ENCODE measurements around the gene DNAJB6. TPM values are rescaled to one million over a fixed set of nuclear protein-coding genes. Genes with fewer than 3 reads are reported as not detected.

The DNAJB6 gene
- total RNA-seq, 2 experiments from 2014 or later: 67.8 to 80.6 TPM

DNA sequence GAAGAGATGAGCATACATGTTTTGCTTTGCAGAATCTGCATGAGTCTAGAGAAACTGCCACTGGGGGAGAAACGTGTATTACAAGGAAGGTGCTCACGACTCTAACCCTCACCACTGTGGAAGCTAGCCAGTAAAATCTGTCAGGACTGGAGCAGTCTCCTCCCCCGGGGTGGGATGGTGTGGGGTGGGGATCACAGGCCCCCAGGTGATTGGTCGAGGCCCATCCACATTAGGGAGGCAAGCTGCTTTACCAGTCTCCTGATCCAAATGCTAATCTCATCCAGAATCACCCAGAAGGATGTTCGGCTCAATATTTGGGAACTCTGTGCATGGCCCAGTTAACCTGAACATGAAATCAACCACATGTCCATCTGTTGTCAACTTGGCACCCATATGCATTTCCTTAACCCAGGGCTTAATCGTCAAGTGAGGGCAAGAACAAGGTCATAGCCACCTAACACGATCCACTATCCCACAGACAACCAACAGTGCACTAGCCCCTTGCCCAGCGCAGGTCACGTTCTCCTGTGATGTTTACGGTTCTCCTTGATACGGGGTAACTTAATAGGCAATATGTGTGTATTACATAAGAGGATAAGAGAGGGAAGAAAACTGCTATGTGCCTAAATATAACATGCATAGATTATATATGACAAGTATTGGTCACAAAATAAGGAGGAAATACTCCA, 40.8 kb downstream of the DNAJB6 start:
- H3K27me3 Mint-ChIP-seq: no peaks in the 10 kb centered on the region
- intact Hi-C loops (cut with micrococcal nuclease): no loop called here
- ChIA-PET CTCF (interaction anchor here (1.4 to 3.8 kb wide), 3 partner anchors 9 to 76 kb away, joined by 4 to 20 read pairs (median 12); no protein-coding TSS in a partner anchor), POLR2A (no interaction called here)
- DNase-seq: no peak
- TF ChIP-seq, protein P1, sequence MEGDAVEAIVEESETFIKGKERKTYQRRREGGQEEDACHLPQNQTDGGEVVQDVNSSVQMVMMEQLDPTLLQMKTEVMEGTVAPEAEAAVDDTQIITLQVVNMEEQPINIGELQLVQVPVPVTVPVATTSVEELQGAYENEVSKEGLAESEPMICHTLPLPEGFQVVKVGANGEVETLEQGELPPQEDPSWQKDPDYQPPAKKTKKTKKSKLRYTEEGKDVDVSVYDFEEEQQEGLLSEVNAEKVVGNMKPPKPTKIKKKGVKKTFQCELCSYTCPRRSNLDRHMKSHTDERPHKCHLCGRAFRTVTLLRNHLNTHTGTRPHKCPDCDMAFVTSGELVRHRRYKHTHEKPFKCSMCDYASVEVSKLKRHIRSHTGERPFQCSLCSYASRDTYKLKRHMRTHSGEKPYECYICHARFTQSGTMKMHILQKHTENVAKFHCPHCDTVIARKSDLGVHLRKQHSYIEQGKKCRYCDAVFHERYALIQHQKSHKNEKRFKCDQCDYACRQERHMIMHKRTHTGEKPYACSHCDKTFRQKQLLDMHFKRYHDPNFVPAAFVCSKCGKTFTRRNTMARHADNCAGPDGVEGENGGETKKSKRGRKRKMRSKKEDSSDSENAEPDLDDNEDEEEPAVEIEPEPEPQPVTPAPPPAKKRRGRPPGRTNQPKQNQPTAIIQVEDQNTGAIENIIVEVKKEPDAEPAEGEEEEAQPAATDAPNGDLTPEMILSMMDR (IDR thresholded peaks at IDR 0.05): no peak
- H3K27ac Mint-ChIP-seq: peak overlapping the region; percentile 70
- H3K4me1 Mint-ChIP-seq (ENCODE audit: low read depth): peaks cover 62% of the 10 kb centered on the region
- no peak overlapping the region for H3K4me3 Mint-ChIP-seq
- peaks cover 44% of the 10 kb centered on the region for H3K36me3 Mint-ChIP-seq (ENCODE audit: low read depth)
- ATAC-seq: no peak
- H3K9me3 Mint-ChIP-seq: no peaks in the 10 kb centered on the region

DNA sequence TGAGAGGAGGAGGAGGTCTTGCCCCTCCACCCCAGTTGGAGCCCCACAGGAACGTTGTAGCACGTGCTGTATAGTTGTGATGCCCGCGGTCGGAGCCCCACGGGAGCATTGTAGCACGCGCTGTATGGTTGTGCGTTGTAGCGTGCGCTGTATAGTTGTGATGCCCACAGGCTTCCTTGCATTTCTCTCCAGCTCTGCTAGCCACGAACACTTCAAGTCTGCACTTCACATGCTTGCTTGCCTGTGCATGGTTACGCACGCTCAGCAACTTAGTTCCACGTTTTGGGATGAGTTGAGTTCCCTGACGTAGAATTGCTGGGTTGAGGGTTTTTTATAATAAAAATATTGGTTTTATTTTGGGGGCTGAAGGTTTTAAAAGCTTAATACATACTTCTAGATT, 41.6 kb downstream of the DNAJB6 start:
- ATAC-seq: no peak
- H3K4me1 Mint-ChIP-seq (ENCODE audit: low read depth): peaks cover 59% of the 10 kb centered on the region
- H3K9me3 Mint-ChIP-seq: no peaks in the 10 kb centered on the region
- H3K4me3 Mint-ChIP-seq: no peak overlapping the region
- DNase-seq: no peak
- TF ChIP-seq, protein P1 (IDR thresholded peaks at IDR 0.05): no peak
- H3K36me3 Mint-ChIP-seq (ENCODE audit: low read depth): peaks cover 45% of the 10 kb centered on the region
- intact Hi-C loops (cut with micrococcal nuclease): no loop called here
- no peaks in the 10 kb centered on the region for H3K27me3 Mint-ChIP-seq
- no peak overlapping the region for H3K27ac Mint-ChIP-seq
- ChIA-PET POLR2A (interaction anchor here (0.6 to 1.4 kb wide), 4 partner anchors 9 to 22 kb away, joined by 3 to 4 read pairs (median 4); no protein-coding TSS in a partner anchor), CTCF (interaction anchor here (1.0 to 1.4 kb wide), 4 partner anchors 8 to 77 kb away, joined by 3 to 11 read pairs (median 4); no protein-coding TSS in a partner anchor)

DNA sequence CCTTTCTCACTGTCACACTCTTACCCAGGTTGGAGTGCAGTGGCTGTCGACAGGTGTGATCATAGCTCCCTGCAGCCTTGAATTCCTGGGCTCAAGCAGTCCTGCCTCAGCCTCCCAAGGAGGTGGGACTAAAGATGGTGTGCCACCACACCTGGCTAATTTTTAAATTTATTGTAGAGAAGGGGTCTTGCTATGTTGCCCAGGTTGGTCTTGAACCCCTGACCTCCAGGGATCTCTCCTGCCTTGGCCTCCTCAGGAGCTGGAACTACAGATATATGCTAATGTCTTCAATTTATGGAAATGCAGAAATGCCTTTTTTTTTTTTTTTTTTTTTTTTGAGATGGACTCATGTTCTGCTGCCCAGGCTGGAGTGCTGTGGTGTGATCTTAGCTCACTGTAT, 42.7 kb downstream of the DNAJB6 start:
- peaks cover 36% of the 10 kb centered on the region for H3K36me3 Mint-ChIP-seq (ENCODE audit: low read depth)
- ATAC-seq (no peak), DNase-seq (no peak)
- peaks cover 50% of the 10 kb centered on the region for H3K4me1 Mint-ChIP-seq (ENCODE audit: low read depth)
- intact Hi-C loops (cut with micrococcal nuclease): no loop called here
- H3K27ac Mint-ChIP-seq: peak overlapping the region; percentile 26
- ChIA-PET CTCF (interaction anchor here (1.2 to 1.5 kb wide), 4 partner anchors 7 to 78 kb away, joined by 3 to 11 read pairs (median 4); no protein-coding TSS in a partner anchor), POLR2A (interaction anchor here (0.6 to 1.4 kb wide), 2 partner anchors 7 to 72 kb away, joined by 3 to 4 read pairs; no protein-coding TSS in a partner anchor)
- no peak overlapping the region for H3K4me3 Mint-ChIP-seq
- H3K9me3 Mint-ChIP-seq: no peaks in the 10 kb centered on the region
- TF ChIP-seq, protein P1 (IDR thresholded peaks at IDR 0.05): no peak
- no peaks in the 10 kb centered on the region for H3K27me3 Mint-ChIP-seq

DNA sequence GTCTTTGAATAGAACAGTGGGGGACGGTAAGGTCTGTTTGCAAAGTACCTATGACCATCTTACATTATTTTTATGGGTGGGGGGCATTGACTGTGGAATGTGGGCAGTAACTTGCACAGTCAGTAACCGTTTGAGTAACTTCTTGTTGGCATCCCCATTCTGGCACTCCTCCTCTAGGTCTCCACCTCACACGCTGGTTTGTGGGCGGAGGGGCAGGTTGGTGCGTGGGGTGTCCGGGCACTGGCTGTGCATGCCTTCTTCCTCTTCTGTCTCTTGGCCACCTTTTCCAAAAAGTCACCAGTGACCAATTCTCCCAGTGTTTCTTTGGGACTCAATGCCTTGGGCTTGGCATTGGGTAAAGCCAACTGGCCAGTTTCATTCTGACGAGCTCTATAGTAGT, 43.6 kb downstream of the DNAJB6 start:
- ChIA-PET POLR2A (interaction anchor here (0.7 kb wide), 1 partner anchor 10 kb away, joined by 3 read pairs; no protein-coding TSS in a partner anchor), CTCF (no interaction called here)
- intact Hi-C loops (cut with micrococcal nuclease): no loop called here
- H3K4me1 Mint-ChIP-seq (ENCODE audit: low read depth): peaks cover 41% of the 10 kb centered on the region
- H3K9me3 Mint-ChIP-seq: no peaks in the 10 kb centered on the region
- H3K36me3 Mint-ChIP-seq (ENCODE audit: low read depth): peaks cover 37% of the 10 kb centered on the region
- peak overlapping the region; percentile 59 for H3K27ac Mint-ChIP-seq
- TF ChIP-seq, protein P1 (IDR thresholded peaks at IDR 0.05): no peak
- no peaks in the 10 kb centered on the region for H3K27me3 Mint-ChIP-seq
- DNase-seq: no peak
- ATAC-seq: no peak
- H3K4me3 Mint-ChIP-seq: no peak overlapping the region

DNA sequence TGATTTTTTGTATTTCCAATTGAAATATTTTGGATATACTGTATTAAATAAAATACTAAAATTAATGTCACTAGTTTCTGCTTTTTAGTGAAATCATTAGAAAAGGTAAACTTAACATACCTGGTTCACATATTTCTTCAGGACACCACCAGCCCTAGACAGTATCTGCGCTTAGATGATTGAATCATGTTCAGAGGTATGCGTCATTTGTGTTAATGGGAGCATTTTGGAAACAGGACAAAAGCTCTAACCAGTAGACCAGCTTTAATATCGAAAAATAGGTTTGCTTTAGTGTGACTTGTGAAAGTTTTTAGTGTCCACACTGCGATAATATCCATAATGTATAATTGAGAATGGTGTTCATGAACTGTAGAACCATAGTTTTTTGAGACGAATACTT, 47.1 kb downstream of the DNAJB6 start:
- intact Hi-C loops (cut with micrococcal nuclease): no loop called here
- no peak overlapping the region for H3K27ac Mint-ChIP-seq

More for the DNA sequence above, 47.1 kb downstream of the DNAJB6 start:
- CTCF ChIA-PET: interaction anchor here (0.7 to 1.9 kb wide), 3 partner anchors 12 to 26 kb away, joined by 3 to 4 read pairs (median 4); no protein-coding TSS in a partner anchor
- ATAC-seq (no peak), DNase-seq (no peak)
- Mint-ChIP-seq H3K27me3 (no peaks in the 10 kb centered on the region), H3K4me3 (no peak overlapping the region), H3K4me1 (ENCODE audit: low read depth) (peaks cover 32% of the 10 kb centered on the region), H3K9me3 (no peaks in the 10 kb centered on the region), H3K36me3 (ENCODE audit: low read depth) (peaks cover 38% of the 10 kb centered on the region)
- POLR2A ChIA-PET: interaction anchor here (0.6 kb wide), 1 partner anchor 828 kb away, joined by 4 read pairs; no protein-coding TSS in a partner anchor
- TF ChIP-seq, protein P1 (IDR thresholded peaks at IDR 0.05): no peak
